GM12874 (cell line): ENCODE results near the gene ENTPD2.

Experiments
- TF ChIP-seq, protein P1 (sequence below): IDR thresholded peaks from 2 replicates; pipeline ENCODE4 v1.5.1; 2011; ENCODE audit warnings: low read depth, mild to moderate bottlenecking, control low read depth, low read length, moderate library complexity; ENCODE audit not compliant: insufficient read depth

Gene ENTPD2

DNA sequence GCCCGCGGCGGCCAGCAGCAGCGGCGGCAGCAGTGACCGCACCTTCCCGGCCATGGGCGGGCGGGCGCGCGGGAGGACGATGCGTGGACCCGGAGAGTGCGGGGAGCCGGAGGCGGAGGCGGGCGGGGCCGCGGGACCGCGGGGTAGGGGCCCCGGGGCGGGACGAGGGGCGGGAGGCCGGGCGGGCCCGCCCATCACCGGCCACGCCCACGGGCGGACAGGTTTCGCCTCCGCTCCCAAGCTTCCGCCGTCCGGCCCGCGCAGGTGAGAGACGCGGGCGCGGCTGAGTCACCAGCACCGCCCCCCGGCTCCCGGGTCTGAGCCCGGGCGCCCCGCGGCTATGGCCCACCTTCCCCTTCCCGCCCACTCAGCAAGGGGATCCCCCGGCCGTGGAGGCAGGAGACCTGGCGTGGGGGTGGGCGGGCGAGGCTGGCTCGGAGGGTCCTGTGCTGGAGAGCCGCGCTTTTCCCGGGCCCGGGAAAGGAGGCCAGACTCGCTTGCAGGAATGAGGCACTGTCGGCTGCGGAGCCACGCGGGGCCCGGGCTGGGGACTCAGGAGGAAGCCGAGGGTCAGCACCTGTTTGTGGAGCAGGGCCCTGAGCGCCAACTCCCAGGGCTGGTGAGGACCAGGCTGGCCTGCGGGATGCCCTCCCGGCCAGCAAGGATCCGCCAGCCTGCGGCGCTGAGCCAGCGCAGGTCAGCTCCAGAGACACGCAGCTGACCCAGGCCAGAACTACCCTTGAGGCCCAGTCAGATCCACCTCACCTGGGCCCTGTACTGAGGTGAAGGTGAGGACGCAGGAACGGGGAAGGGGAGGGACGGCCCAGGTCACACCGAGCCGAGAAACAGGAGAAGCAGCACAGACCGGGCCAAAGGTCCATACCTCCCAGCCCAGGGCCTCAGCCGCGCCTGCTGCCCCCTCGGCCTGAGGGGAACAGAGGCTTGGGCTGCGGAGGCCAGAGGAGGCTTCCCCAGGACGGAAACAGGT is at the start of gene ENTPD2:
Gene ENTPD2, minus strand, starts transcription at position 118 of the 988 bp plus-strand sequence. Its CDS starts 64 bp downstream, at position 54.
- TF ChIP-seq, protein P1, sequence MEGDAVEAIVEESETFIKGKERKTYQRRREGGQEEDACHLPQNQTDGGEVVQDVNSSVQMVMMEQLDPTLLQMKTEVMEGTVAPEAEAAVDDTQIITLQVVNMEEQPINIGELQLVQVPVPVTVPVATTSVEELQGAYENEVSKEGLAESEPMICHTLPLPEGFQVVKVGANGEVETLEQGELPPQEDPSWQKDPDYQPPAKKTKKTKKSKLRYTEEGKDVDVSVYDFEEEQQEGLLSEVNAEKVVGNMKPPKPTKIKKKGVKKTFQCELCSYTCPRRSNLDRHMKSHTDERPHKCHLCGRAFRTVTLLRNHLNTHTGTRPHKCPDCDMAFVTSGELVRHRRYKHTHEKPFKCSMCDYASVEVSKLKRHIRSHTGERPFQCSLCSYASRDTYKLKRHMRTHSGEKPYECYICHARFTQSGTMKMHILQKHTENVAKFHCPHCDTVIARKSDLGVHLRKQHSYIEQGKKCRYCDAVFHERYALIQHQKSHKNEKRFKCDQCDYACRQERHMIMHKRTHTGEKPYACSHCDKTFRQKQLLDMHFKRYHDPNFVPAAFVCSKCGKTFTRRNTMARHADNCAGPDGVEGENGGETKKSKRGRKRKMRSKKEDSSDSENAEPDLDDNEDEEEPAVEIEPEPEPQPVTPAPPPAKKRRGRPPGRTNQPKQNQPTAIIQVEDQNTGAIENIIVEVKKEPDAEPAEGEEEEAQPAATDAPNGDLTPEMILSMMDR: no peak

DNA sequence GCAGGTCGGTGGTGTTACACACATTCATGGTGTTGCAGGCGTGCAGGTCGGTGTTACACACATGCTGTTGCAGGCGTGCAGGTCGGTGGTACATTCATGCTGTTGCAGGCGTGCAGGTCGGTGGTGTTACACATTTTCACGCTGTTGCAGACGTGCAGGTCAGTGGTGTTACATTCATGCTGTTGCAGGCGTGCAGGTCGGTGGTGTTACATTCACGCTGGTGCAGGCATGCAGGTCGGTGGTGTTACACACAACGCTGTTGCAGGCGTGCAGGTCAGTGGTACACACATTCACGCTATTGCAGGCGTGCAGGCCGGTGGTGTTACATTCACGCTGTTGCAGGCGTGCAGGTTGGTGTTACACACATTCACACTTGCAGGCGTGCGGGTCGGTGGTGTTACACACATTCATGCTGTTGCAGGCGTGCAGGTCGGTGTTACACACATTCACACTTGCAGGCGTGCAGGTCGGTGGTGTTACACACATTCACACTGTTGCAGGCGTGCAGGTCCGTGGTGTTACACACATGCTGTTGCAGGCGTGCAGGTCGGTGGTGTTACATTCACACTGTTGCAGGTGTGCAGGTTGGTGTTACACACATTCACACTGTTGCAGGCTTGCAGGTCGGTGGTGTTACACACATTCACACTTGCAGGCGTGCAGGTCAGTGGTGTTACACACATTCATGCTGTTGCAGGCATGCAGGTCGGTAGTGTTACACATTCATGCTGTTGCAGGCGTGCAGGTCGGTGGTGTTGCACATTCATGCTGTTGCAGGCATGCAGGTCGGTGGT is 49.5 kb upstream of the ENTPD2 start:
- TF ChIP-seq, protein P1: no peak

DNA sequence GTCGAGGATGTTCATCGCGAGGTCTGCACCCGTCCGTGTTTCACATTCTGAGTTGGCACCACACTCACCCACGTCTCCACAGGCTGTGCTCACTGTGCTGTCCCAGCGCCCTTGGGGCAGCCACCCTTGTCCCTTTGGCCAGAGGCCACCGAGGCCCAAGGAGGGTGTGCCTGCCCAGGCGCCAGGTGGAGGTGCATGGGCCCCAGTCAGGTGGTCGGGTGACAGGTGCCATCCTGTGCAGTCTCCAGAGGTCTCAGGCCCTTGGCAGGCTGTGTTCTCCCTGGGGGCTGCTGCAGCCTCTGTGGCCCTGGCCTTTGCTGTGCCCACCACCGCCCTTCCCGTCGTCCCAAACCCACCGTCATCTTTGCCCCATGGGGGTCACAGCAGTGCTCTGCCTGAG is 45.4 kb upstream of the ENTPD2 start:
- TF ChIP-seq, protein P1: no peak

DNA sequence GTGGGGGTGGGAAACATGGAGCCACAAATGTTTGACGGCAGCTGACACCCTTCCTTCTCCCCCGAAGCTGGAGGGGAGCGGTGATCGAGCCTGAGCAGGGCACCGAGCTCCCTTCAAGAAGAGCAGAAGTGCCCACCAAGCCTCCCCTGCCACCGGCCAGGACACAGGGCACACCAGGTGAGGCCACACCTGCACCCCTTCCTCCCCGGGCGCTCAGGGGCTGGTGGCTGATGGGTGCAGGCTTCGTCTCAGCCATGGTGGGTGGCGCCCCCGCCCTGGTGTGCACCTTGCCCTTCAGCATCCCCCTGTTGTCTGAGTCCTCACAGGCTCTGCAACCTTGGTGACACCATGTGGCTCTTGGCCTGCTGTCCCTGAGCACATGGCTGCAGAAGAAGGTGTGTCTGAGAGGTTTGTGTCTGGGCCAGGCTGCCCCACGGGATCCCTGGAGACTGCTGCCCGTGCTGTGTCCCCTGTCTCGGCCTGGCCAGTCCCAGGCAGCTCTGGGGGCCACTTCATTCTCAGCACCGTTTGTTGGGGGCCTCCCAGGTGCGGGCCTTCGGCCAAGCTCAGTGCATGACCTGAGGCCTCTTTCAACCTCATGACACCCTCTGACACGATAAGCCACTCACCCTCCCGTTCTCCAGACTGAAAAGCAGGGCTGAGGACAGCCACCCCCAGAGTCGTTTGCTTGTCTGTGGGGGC is 44.1 kb upstream of the ENTPD2 start:
- TF ChIP-seq, protein P1: no peak

DNA sequence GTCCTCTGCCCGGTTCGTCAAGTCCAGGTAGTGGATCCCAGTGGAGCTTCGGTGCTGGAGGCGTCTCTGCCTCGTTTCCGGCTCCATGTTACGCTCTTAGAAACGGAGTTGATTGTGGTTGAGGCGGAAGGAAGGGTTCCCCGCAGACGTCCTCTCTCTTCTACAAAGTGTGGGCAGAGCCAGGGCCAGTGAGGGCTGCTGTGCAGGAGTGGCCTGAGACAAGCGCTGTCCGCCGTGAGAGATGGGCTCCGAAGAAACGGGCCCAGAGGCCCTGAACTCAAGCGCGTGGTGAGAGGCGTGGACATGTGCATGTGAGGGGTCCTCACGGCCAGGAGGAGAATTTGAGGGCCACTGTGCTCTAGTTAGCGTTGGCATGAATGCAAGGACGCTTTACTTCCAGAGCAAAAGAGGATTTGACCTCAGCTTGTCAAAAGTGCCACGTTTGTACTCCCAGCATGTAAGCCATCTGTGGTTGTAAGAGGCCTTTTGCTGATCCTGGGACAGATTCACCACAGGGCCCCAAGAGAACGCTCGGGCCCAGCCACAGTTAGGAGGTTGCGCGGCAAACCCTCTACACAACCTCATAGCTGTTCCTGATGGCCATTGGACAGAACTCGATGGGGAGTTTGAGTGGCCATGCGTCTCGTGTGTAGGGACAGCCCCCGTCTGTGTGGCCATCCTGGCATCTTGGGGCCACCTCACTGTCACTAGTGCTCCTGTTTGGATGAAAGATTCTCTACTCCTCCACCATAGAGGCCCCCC is 43.1 kb upstream of the ENTPD2 start:
- TF ChIP-seq, protein P1: no peak

DNA sequence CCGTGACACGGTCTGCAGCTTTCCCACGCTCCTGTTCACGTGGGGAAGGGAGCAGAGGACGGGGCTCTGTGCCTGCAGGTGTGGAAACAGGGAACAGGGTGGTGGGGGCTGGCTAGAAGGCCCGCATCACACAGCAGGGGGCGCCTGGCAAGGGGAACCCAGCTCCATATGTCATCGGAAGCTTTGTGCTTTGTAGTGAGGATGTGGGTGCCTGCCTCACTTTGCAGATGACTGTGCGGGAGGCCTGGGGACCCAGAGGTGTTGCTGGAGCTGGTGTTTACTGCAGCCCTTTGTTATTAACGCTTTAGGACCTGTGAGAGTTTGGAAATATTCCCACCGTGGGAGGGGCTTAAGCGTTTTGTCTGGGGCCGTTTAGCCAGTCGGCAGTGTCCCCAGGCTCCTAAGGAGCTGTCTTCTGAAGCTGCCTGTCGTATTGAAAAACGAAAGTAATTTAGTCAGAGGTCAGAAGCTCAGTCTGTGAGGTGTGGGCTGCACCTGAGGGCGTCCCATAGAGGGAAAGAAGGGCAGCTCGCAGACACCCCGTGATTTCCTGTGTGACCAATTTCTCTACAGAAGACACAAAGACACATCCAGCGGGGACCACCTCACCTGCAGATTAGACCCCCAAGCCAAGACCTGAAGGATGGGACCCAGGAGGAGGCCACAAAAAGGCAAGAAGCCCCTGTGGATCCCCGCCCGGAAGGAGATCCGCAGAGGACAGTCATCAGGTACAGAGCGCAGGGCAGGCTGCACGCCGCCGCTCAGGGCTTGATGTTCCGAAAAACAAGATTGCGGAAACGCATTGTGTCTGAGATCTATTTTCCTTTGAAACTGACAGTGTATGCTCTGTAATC is 42.0 kb upstream of the ENTPD2 start:
- TF ChIP-seq, protein P1: peak; percentile 56
